SK-N-SH (cell line): ENCODE measurements around the gene ZBED4. TPM values are rescaled to one million over a fixed set of nuclear protein-coding genes. Genes with fewer than 3 reads are reported as not detected.
A peak's percentile ranks its signal among the peaks of the same experiment; 100 is the strongest.

Experiments used
- CTCF ChIA-PET: fragments of 300-600, 350-600 bp; formaldehyde crosslinking; extraction: SDS; loops from one replicate; lab custom pipeline; 2021; lab: Yijun Ruan, JAX
- POLR2A ChIA-PET: fragments of 350-600 bp; sonication (Branson Sonifier 250); formaldehyde crosslinking; extraction: SDS; loops from one replicate; lab custom pipeline; 2020; ENCODE audit warnings: antibody characterized with exemption, inconsistent platforms; lab: Yijun Ruan, JAX
- DNase-seq: peaks from one replicate; pipeline ENCODE4 v3.0.0; 2012
- H2AFZ ChIP-seq: fragments of 200-600 bp; sonication (generic); 2 replicates; pipeline ENCODE4 v1.8.1; 2016; ENCODE audit warnings: antibody characterized with exemption, mild to moderate bottlenecking, low read depth
- H3F3A ChIP-seq: fragments of 200-600 bp; sonication (generic); replicated peaks from 2 replicates; pipeline ENCODE3; 2016; ENCODE audit warnings: antibody characterized with exemption, mild to moderate bottlenecking; ENCODE audit not compliant: insufficient read depth
- H3K27ac ChIP-seq, 2 experiments: fragments of 200-500 bp in 1 of 2; fragments of 200-600 bp in 1 of 2; sonication (Bioruptor generic) in 1 of 2; sonication (generic), shearing (Covaris generic) in 1 of 2; 2 replicates each; pipeline versions ENCODE4 v1.5.1 to v1.6.1; 2014 to 2016; ENCODE audit warnings: low read depth in 2 of 2, inconsistent platforms in 1 of 2, low read length in 1 of 2, mild to moderate bottlenecking in 1 of 2, mixed read lengths in 1 of 2
- H3K27me3 ChIP-seq: fragments of 200-600 bp; sonication (generic), shearing (Covaris generic); 2 replicates; pipeline ENCODE4 v1.6.1; 2016; ENCODE audit warnings: mixed run types; ENCODE audit not compliant: insufficient read depth
- H3K36me3 ChIP-seq, 2 experiments: fragments of 200-500 bp in 1 of 2; fragments of 200-600 bp in 1 of 2; sonication (Bioruptor generic) in 1 of 2; sonication (generic) in 1 of 2; replicated peaks in 1 of 2; 2 replicates each; pipeline versions ENCODE3 to v1.5.1; 2014 to 2016; ENCODE audit warnings: low read length in 1 of 2, mild to moderate bottlenecking in 1 of 2; ENCODE audit not compliant: insufficient read depth in 2 of 2, control insufficient read depth in 1 of 2
- H3K4me1 ChIP-seq, 2 experiments: fragments of 200-500 bp in 1 of 2; fragments of 200-600 bp in 1 of 2; sonication (Bioruptor generic) in 1 of 2; sonication (generic), shearing (Covaris generic) in 1 of 2; 2 replicates each; pipeline versions ENCODE4 v1.5.1 to v1.6.1; 2014 to 2016; ENCODE audit warnings: low read depth in 1 of 2, low read length in 1 of 2, mixed run types in 1 of 2; ENCODE audit not compliant: insufficient read depth in 2 of 2, control insufficient read depth in 1 of 2
- H3K4me2 ChIP-seq: fragments of 200-600 bp; sonication (generic), shearing (Covaris generic); 2 replicates; pipeline ENCODE4 v1.6.1; 2017; ENCODE audit warnings: mixed run types
- H3K4me3 ChIP-seq, 2 experiments: fragments of 200-500 bp in 1 of 2; fragments of 200-600 bp in 1 of 2; sonication (Bioruptor generic) in 1 of 2; sonication (generic), shearing (Covaris generic) in 1 of 2; 2 replicates each; pipeline versions ENCODE4 v1.5.1 to v1.8.1; 2014 to 2016; ENCODE audit warnings: low read depth in 2 of 2, inconsistent platforms in 1 of 2, low read length in 1 of 2, mild to moderate bottlenecking in 1 of 2, mixed read lengths in 1 of 2, moderate library complexity in 1 of 2
- H3K79me2 ChIP-seq: fragments of 200-600 bp; sonication (generic); 2 replicates; pipeline ENCODE4 v1.8.1; 2017; ENCODE audit warnings: mild to moderate bottlenecking; ENCODE audit not compliant: insufficient read depth
- H3K9ac ChIP-seq: fragments of 200-600 bp; sonication (generic); 2 replicates; pipeline ENCODE4 v1.6.1; 2017; ENCODE audit warnings: mixed run types
- H3K9me2 ChIP-seq: fragments of 200-600 bp; sonication (generic); 2 replicates; pipeline ENCODE4 v1.6.1; 2017; ENCODE audit warnings: mixed run types
- H3K9me3 ChIP-seq: fragments of 200-600 bp; sonication (generic); 2 replicates; pipeline ENCODE4 v1.6.1; 2017; ENCODE audit warnings: mixed run types, mild to moderate bottlenecking, moderate library complexity
- H4K20me1 ChIP-seq: fragments of 200-600 bp; sonication (generic); 2 replicates; pipeline ENCODE4 v1.6.1; 2017; ENCODE audit warnings: mild to moderate bottlenecking, mixed run types; ENCODE audit not compliant: insufficient read depth
- ELF1 ChIP-seq: IDR thresholded peaks from 2 replicates; pipeline ENCODE4 v1.4.0; 2012
- EP300 ChIP-seq, 2 experiments: IDR thresholded peaks; 2 replicates each; pipeline versions ENCODE4 v1.4.0 to v1.6.1; 2012; ENCODE audit warnings: borderline replicate concordance in 1 of 2, low read depth in 1 of 2, low read length in 1 of 2
- EZH2phosphoT487 ChIP-seq: fragments of 200-600 bp; sonication (generic); IDR thresholded peaks from 2 replicates; pipeline ENCODE4 v1.6.1; 2017; ENCODE audit warnings: low read depth, mixed run types, mild to moderate bottlenecking, antibody characterized with exemption, moderate library complexity, borderline replicate concordance
- FOSL2 ChIP-seq: IDR thresholded peaks from 2 replicates; pipeline ENCODE4 v1.4.0; 2012; ENCODE audit warnings: low read depth, mild to moderate bottlenecking, moderate library complexity, borderline replicate concordance
- FOXM1 ChIP-seq: IDR thresholded peaks from 2 replicates; pipeline ENCODE4 v1.4.0; 2012; ENCODE audit warnings: low read depth, mild to moderate bottlenecking
- GABPA ChIP-seq: IDR thresholded peaks from 2 replicates; pipeline ENCODE4 v1.4.0; 2012; ENCODE audit warnings: low read depth, mild to moderate bottlenecking
- GATA2 ChIP-seq: sonication (generic); formaldehyde crosslinking; IDR thresholded peaks from 2 replicates; pipeline ENCODE4 v1.5.0; 2020; ENCODE audit warnings: mild to moderate bottlenecking, missing genetic modification reagents
- JUND ChIP-seq: IDR thresholded peaks from 2 replicates; pipeline ENCODE4 v1.4.0; 2012
- MEF2A ChIP-seq: IDR thresholded peaks from 2 replicates; pipeline ENCODE4 v1.4.0; 2012; ENCODE audit warnings: low read depth, borderline replicate concordance
- MXI1 ChIP-seq: IDR thresholded peaks from 2 replicates; pipeline ENCODE4 v1.6.1; 2012; ENCODE audit warnings: mild to moderate bottlenecking, low read depth, low read length, improper control_type of control experiment
- NRF1 ChIP-seq: IDR thresholded peaks from 2 replicates; pipeline ENCODE4 v1.6.1; 2012; ENCODE audit warnings: low read depth, mild to moderate bottlenecking, low read length
- POLR2AphosphoS5 ChIP-seq: IDR thresholded peaks from 2 replicates; pipeline ENCODE4 v1.6.1; 2012; ENCODE audit warnings: low read depth, low read length
- RAD21 ChIP-seq: IDR thresholded peaks from 2 replicates; pipeline ENCODE4 v1.6.1; 2012; ENCODE audit warnings: mild to moderate bottlenecking, low read length
- RCOR1 ChIP-seq: fragments of 150-350 bp; IDR thresholded peaks from 2 replicates; pipeline ENCODE4 v1.6.1; 2017; ENCODE audit warnings: antibody characterized with exemption, low read length
- RXRA ChIP-seq: IDR thresholded peaks from 2 replicates; pipeline ENCODE4 v1.4.0; 2012; ENCODE audit warnings: low read depth, mild to moderate bottlenecking, borderline replicate concordance
- SMC3 ChIP-seq: IDR thresholded peaks from 2 replicates; pipeline ENCODE4 v1.6.1; 2012; ENCODE audit warnings: low read depth, low read length, improper control_type of control experiment
- TCF12 ChIP-seq: IDR thresholded peaks from 2 replicates; pipeline ENCODE4 v1.4.0; 2012
- YY1 ChIP-seq: IDR thresholded peaks from 2 replicates; pipeline ENCODE4 v1.4.0; 2012; ENCODE audit warnings: low read depth, mild to moderate bottlenecking
- WGBS: methylation state at CpG from one replicate; pipeline ENCODE4 v1.1.6; 2017; ENCODE audit warnings: low lambda C conversion rate; 5-methylcytosine and 5-hydroxymethylcytosine counted together
- polyA plus RNA-seq, 3 experiments: library from polyadenylated mRNA; depleted of rRNA; stranded (reverse); fragments of >200 nt; gene quantifications; 2 replicates each; pipeline ENCODE4 v1.2.3, GENCODE V29; 2012
- TF ChIP-seq, protein P1 (sequence below): IDR thresholded peaks from 2 replicates; pipeline ENCODE4 v1.4.0; 2012; ENCODE audit warnings: low read depth, borderline replicate concordance
- TF ChIP-seq, protein P2 (sequence below): fragments of 200-600 bp; sonication (generic); IDR thresholded peaks from 2 replicates; pipeline ENCODE4 v1.6.1; 2017; ENCODE audit warnings: antibody characterized with exemption, mild to moderate bottlenecking, moderate library complexity
- TF ChIP-seq, protein P3 (sequence below): IDR thresholded peaks from 2 replicates; pipeline ENCODE4 v1.4.0; 2012; ENCODE audit warnings: low read depth
- TF ChIP-seq, protein P4 (sequence below): IDR thresholded peaks from 2 replicates; pipeline ENCODE4; 2012

The ZBED4 gene
- polyA plus RNA-seq, 1 of the 3 experiments (the other 2 are of a cell fraction), result 7.9 TPM

DNA sequence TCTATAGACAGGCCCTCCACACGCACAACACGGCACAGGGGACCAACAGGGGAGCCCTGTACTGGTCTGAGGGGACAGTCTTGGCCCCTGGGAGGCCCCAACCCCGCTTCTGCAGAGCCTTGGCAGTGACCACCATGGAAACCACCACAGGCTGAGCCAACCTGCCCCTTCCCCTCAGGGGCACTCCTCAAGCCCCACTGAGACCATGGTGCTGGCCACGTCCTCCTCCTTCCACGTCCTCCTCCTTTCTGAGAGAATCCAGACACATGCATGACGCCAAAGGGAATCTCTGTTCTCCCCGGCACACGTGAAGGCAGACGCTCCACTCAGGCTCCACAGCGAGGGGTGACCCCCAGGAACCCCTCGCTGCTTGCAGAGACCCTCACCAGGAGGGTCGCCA lies 28.7 kb upstream of the ZBED4 start:
- H2AFZ ChIP-seq, result no peak overlapping the region
- H3K9me2 ChIP-seq, result no peaks in the 10 kb centered on the region
- H3K79me2 ChIP-seq, result peaks cover 73% of the 10 kb centered on the region
- H3K27me3 ChIP-seq, result no peaks in the 10 kb centered on the region
- H3K4me3 ChIP-seq, result peak overlapping the region in 1 of 2 experiments; percentile 81; a peak in 1 of 4 replicates
- peaks cover 9 to 24% of the 10 kb centered on the region in 2 experiments; a peak in 2 of 4 replicates for H3K4me1 ChIP-seq
- H3K4me2 ChIP-seq, result peak overlapping the region; percentile 92
- no peaks in the 10 kb centered on the region for H3F3A ChIP-seq
- no peak overlapping the region; the same call in 1 of the 2 replicates for H3K9ac ChIP-seq
- peaks cover 20 to 37% of the 10 kb centered on the region in 2 experiments for H3K36me3 ChIP-seq
- H3K9me3 ChIP-seq, result no peaks in the 10 kb centered on the region
- TF ChIP-seq EZH2phosphoT487 (no peak), TCF12 (no peak), NRF1 (no peak), GABPA (no peak), MXI1 (no peak), ELF1 (no peak), RCOR1 (no peak), FOXM1 (no peak), MEF2A (no peak), RXRA (no peak)
- TF ChIP-seq, protein P1, sequence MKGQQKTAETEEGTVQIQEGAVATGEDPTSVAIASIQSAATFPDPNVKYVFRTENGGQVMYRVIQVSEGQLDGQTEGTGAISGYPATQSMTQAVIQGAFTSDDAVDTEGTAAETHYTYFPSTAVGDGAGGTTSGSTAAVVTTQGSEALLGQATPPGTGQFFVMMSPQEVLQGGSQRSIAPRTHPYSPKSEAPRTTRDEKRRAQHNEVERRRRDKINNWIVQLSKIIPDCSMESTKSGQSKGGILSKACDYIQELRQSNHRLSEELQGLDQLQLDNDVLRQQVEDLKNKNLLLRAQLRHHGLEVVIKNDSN, result no peak
- TF ChIP-seq, protein P2, sequence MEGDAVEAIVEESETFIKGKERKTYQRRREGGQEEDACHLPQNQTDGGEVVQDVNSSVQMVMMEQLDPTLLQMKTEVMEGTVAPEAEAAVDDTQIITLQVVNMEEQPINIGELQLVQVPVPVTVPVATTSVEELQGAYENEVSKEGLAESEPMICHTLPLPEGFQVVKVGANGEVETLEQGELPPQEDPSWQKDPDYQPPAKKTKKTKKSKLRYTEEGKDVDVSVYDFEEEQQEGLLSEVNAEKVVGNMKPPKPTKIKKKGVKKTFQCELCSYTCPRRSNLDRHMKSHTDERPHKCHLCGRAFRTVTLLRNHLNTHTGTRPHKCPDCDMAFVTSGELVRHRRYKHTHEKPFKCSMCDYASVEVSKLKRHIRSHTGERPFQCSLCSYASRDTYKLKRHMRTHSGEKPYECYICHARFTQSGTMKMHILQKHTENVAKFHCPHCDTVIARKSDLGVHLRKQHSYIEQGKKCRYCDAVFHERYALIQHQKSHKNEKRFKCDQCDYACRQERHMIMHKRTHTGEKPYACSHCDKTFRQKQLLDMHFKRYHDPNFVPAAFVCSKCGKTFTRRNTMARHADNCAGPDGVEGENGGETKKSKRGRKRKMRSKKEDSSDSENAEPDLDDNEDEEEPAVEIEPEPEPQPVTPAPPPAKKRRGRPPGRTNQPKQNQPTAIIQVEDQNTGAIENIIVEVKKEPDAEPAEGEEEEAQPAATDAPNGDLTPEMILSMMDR, result no peak
- TF ChIP-seq, all 33 proteins: peak for 0
- POLR2A ChIA-PET, result interaction anchor here (0.6 kb wide), 1 partner anchor 49 kb away, joined by 3 read pairs; no protein-coding TSS in a partner anchor
- Histone ChIP-seq H3K27ac (peak overlapping the region in 1 of 2 experiments; percentile 60; a peak in 1 of 4 replicates), H4K20me1 (peaks cover 69% of the 10 kb centered on the region)
- CTCF ChIA-PET, result interaction anchor here (1.4 kb wide), 1 partner anchor 12 kb away, joined by 3 read pairs; no protein-coding TSS in a partner anchor
- no peak for DNase-seq
- 89% methylated on average over 10 of the region's 12 CpGs for WGBS

DNA sequence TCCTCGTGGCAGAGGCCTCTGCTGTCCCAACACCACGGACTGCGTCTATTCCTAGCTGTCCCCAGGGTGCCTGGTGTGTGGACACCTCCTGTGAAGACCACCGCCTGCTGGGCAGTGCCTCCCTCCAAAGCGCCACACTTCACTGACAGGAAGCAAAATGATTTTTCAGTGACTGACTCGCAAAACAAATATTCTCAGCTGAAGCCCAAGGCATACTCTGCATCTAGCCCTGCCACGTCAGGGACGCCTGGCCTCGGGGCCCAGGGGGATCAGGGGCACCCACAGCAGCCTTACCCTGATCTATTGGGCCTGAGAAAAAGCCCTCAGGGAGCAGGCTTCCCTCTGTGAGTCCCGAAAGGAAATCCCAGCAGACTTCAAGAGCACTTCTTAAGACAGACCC lies 28.2 kb upstream of the ZBED4 start:
- 61% methylated on average over 2 of the region's 10 CpGs for WGBS
- H3K9me2 ChIP-seq, result no peaks in the 10 kb centered on the region
- peaks cover 9 to 24% of the 10 kb centered on the region in 2 experiments; a peak in 2 of 4 replicates for H3K4me1 ChIP-seq
- DNase-seq, result no peak
- H3K27ac ChIP-seq, result peak overlapping the region in 1 of 2 experiments; percentile 60; a peak in 2 of 4 replicates
- peaks cover 68% of the 10 kb centered on the region for H3K79me2 ChIP-seq
- ChIA-PET POLR2A (interaction anchor here (0.6 kb wide), 1 partner anchor 50 kb away, joined by 3 read pairs; no protein-coding TSS in a partner anchor), CTCF (interaction anchor here (0.6 to 1.4 kb wide), 2 partner anchors 12 to 28 kb away, joined by 3 read pairs; no protein-coding TSS in a partner anchor)
- H3K4me2 ChIP-seq, result peak overlapping the region; percentile 92
- H3K4me3 ChIP-seq, result peak overlapping the region; percentile 80 to 81; a peak in 3 of 4 replicates
- no peaks in the 10 kb centered on the region for H3F3A ChIP-seq
- peaks cover 64% of the 10 kb centered on the region for H4K20me1 ChIP-seq
- no peaks in the 10 kb centered on the region for H3K27me3 ChIP-seq
- no peak overlapping the region for H2AFZ ChIP-seq
- TF ChIP-seq, protein P3, sequence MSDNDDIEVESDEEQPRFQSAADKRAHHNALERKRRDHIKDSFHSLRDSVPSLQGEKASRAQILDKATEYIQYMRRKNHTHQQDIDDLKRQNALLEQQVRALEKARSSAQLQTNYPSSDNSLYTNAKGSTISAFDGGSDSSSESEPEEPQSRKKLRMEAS, result no peak
- no peak for TF ChIP-seq POLR2AphosphoS5
- peak; percentile 46; the same call in 1 of the 2 replicates for TF ChIP-seq FOSL2
- no peak for TF ChIP-seq GATA2
- TF ChIP-seq, protein P4, sequence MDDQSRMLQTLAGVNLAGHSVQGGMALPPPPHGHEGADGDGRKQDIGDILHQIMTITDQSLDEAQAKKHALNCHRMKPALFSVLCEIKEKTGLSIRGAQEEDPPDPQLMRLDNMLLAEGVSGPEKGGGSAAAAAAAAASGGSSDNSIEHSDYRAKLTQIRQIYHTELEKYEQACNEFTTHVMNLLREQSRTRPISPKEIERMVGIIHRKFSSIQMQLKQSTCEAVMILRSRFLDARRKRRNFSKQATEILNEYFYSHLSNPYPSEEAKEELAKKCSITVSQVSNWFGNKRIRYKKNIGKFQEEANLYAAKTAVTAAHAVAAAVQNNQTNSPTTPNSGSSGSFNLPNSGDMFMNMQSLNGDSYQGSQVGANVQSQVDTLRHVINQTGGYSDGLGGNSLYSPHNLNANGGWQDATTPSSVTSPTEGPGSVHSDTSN, result peak; percentile 59
- TF ChIP-seq JUND, result 0 out of 2 replicates have a peak, but pooled peaks have one; percentile 48
- TF ChIP-seq TCF12, result no peak
- TF ChIP-seq SMC3, result no peak
- no peak for TF ChIP-seq EP300 (IDR thresholded peaks at IDR 0.05; ENCODE audit: borderline replicate concordance in 1 of 2, low read depth in 1 of 2, low read length in 1 of 2)
- no peak for TF ChIP-seq YY1
- no peak for TF ChIP-seq RAD21
- TF ChIP-seq ELF1, result no peak
- TF ChIP-seq, all 33 proteins: peak for 3
- H3K36me3 ChIP-seq, result peaks cover 20 to 34% of the 10 kb centered on the region in 2 experiments
- peak overlapping the region; percentile 95 for H3K9ac ChIP-seq
- H3K9me3 ChIP-seq, result no peaks in the 10 kb centered on the region
